Caco-2 (cell line): ENCODE results near the gene KLC4. TPM values are rescaled to one million over a fixed set of nuclear protein-coding genes. Genes with fewer than 3 reads are reported as not detected.

Experiments
- Bru-seq: library from RNA; stranded (reverse); fragments of 400-500 nt; gene quantifications from one replicate; lab custom pipeline; 2021; lab: Mats Ljungman, UMichigan
- BruChase-seq, 2 experiments: library from RNA; stranded (reverse); fragments of 400-500 nt; gene quantifications; one replicate each; lab custom pipeline; 2021; lab: Mats Ljungman, UMichigan
- BruUV-seq: library from RNA; stranded (reverse); fragments of 400-500 nt; replicated peaks from 2 replicates; lab custom pipeline; 2021; lab: Mats Ljungman, UMichigan
- CTCF ChIA-PET: fragments of 300-600 bp; sonication (Branson Sonifier 250); formaldehyde crosslinking; loops from one replicate; lab custom pipeline; 2022; ENCODE audit warnings: antibody characterized with exemption; lab: Charles Lee
- POLR2A ChIA-PET: fragments of 300-600 bp; sonication (Branson Sonifier 250); formaldehyde crosslinking; loops from one replicate; lab custom pipeline; 2022; ENCODE audit warnings: antibody characterized with exemption; lab: Charles Lee
- DNase-seq, 2 experiments: peaks; one replicate each; pipeline versions ENCODE4 v3.0.0 to v3.0.0-alpha.2; 2020 to 2022
- H3K27me3 ChIP-seq: replicated peaks from 2 replicates; pipeline ENCODE4 v1.6.0; 2011; ENCODE audit warnings: low read length; ENCODE audit not compliant: control insufficient read depth, insufficient read depth
- H3K36me3 ChIP-seq: 2 replicates; pipeline ENCODE4 v1.5.1; 2011; ENCODE audit warnings: low read length; ENCODE audit not compliant: control insufficient read depth, insufficient read depth
- H3K4me1 ChIP-seq: fragments of 250-450 bp; sonication (Bioruptor Pico); 2 replicates; pipeline ENCODE4 v1.5.1; 2020; ENCODE audit warnings: mild to moderate bottlenecking
- H3K4me3 ChIP-seq: 2 replicates; pipeline ENCODE4 v1.5.1; 2011; ENCODE audit warnings: low read depth, mild to moderate bottlenecking, control low read depth, low read length
- H3K9me3 ChIP-seq: fragments of 250-450 bp; sonication (Bioruptor Pico); 2 replicates; pipeline ENCODE4 v1.5.1; 2020; ENCODE audit warnings: mild to moderate bottlenecking, moderate library complexity
- H3K27ac Mint-ChIP-seq: one replicate; pipeline ENCODE4 v1.8.0; 2022; ENCODE audit warnings: mixed read lengths; ENCODE audit not compliant: unreplicated experiment
- H3K27me3 Mint-ChIP-seq: one replicate; pipeline ENCODE4 v1.8.0; 2022; ENCODE audit warnings: mixed read lengths; ENCODE audit not compliant: insufficient read depth, unreplicated experiment
- H3K36me3 Mint-ChIP-seq: one replicate; pipeline ENCODE4 v1.8.0; 2022; ENCODE audit warnings: mild to moderate bottlenecking, mixed read lengths; ENCODE audit not compliant: insufficient read depth, unreplicated experiment
- H3K4me1 Mint-ChIP-seq: one replicate; pipeline ENCODE4 v1.8.0; 2022; ENCODE audit warnings: low read depth, mixed read lengths; ENCODE audit not compliant: unreplicated experiment
- H3K4me3 Mint-ChIP-seq: one replicate; pipeline ENCODE4 v1.8.0; 2022; ENCODE audit warnings: mild to moderate bottlenecking, moderate library complexity, mixed read lengths; ENCODE audit not compliant: unreplicated experiment
- H3K9me3 Mint-ChIP-seq: one replicate; pipeline ENCODE4 v1.8.0; 2022; ENCODE audit warnings: mixed read lengths; ENCODE audit not compliant: unreplicated experiment
- CTCF ChIP-seq, 2 experiments: fragments of 200-600 bp in 1 of 2; IDR thresholded peaks; 1 replicate in 1 of 2; 2 replicates in 1 of 2; pipeline versions ENCODE4 v1.5.1 to v1.8.0; 2011 to 2022; ENCODE audit warnings: antibody characterized with exemption in 1 of 2, control low read depth in 1 of 2, inconsistent platforms in 1 of 2, low read depth in 1 of 2, low read length in 1 of 2, mild to moderate bottlenecking in 1 of 2, moderate library complexity in 1 of 2; ENCODE audit not compliant: insufficient read depth in 1 of 2, severe bottlenecking in 1 of 2, unreplicated experiment in 1 of 2
- intact Hi-C: fragments of 100-400 bp; cut with micrococcal nuclease; formaldehyde crosslinking; loops from one replicate; pipeline ENCODE4 v1.10.0; 2022; ENCODE audit not compliant: unreplicated experiment
- long read RNA-seq: library from polyadenylated mRNA; stranded (forward); transcript quantifications from one replicate; pipeline ENCODE4 v2.0.0, GENCODE V29; 2022
- total RNA-seq: library from RNA; stranded (reverse); gene quantifications from 2 replicates; pipeline ENCODE4 v1.2.3, GENCODE V29; 2022

The KLC4 gene
- total RNA-seq (47.7 and 52.7 TPM in 2 replicates), Bru-seq, nascent RNA (percentile 61 among the genes with signal in this experiment), BruChase-seq, experiment 1, labeled RNA remaining after a 2-hour chase (percentile 63 among the genes with signal in this experiment), BruChase-seq, experiment 2, labeled RNA remaining after a 6-hour chase (percentile 58 among the genes with signal in this experiment)
- long read RNA-seq, transcript KLC4-202 (16 exons, 2,404 nt), result major isoform, 20 of 66 reads
- long read RNA-seq, partial matches to known transcripts, result 36 of 66 reads
- long read RNA-seq, other reads (novel, unspliced or antisense), result 6 of 66 reads

GRCh38 chr6:43059168-43060033 lies at the start of gene KLC4, which contains the start of gene MRPL2:
Gene KLC4 (plus strand): TSS chr6:43059631. CDS start chr6:43061336, 1,705 bp downstream.
Gene MRPL2 (minus strand): TSS chr6:43059434. CDS start chr6:43059381, 53 bp downstream.
- no TSS peak for BruUV-seq
- intact Hi-C loops, result loop anchor here (1.0 kb wide), 3 partner anchors 31 to 112 kb away; partner anchors contain the start of genes KLHDC3 and SRF
- H3K9me3 Mint-ChIP-seq, result no peaks in the 10 kb centered on the region

GRCh38 chr6:43011207-43011606 lies 48.2 kb upstream of the KLC4 start:
- Mint-ChIP-seq H3K27ac (no peak overlapping the region), H3K27me3 (no peaks in the 10 kb centered on the region), H3K9me3 (no peaks in the 10 kb centered on the region), H3K4me1 (peaks cover 21% of the 10 kb centered on the region), H3K36me3 (peaks cover 55% of the 10 kb centered on the region), H3K4me3 (no peak overlapping the region)
- Histone ChIP-seq H3K4me3 (no peak overlapping the region), H3K27me3 (no peaks in the 10 kb centered on the region), H3K9me3 (no peaks in the 10 kb centered on the region), H3K4me1 (0 out of 2 replicates have a peak, but pooled peaks cover 4% of the 10 kb centered on the region), H3K36me3 (peaks cover 3% of the 10 kb centered on the region)
- POLR2A ChIA-PET, result no interaction called here
- no peak for DNase-seq
- intact Hi-C loops, result no loop called here
- no peak for TF ChIP-seq CTCF (IDR thresholded peaks at IDR 0.05; ENCODE audit: insufficient read depth in 1 of 2, low read depth in 1 of 2, low read length in 1 of 2, severe bottlenecking in 1 of 2, unreplicated experiment in 1 of 2)
- BruUV-seq, result no TSS peak
- CTCF ChIA-PET, result interaction anchor here (0.6 kb wide), 1 partner anchor 478 kb away, joined by 3 read pairs; no protein-coding TSS in a partner anchor

More at GRCh38 chr6:43059168-43060033, at the start of gene KLC4, which contains the start of gene MRPL2:
- ChIA-PET CTCF (interaction anchor here (0.5 to 1.3 kb wide), 10 partner anchors 27 to 495 kb away, joined by 3 to 8 read pairs (median 3); partner anchors contain the start of gene RRP36), POLR2A (interaction anchor here (0.5 to 2.4 kb wide), 16 partner anchors 14 to 358 kb away, joined by 3 to 22 read pairs (median 4); partner anchors contain the start of genes CNPY3, CUL9, KLHDC3 and MEA1)
- Histone ChIP-seq H3K4me3 (peak within 1 kb of the TSS; percentile 80), H3K27me3 (no peaks in the 10 kb centered on the region), H3K9me3 (no peaks in the 10 kb centered on the region), H3K36me3 (peaks cover 2% of the 10 kb centered on the region; the same call in 1 of the 2 replicates), H3K4me1 (peaks cover 29% of the 10 kb centered on the region)
- peak; percentile 96 to 98 for DNase-seq
- H3K27ac Mint-ChIP-seq, result peak within 1 kb of the TSS; percentile 82
- H3K4me3 Mint-ChIP-seq, result peak within 1 kb of the TSS; percentile 88
- H3K36me3 Mint-ChIP-seq, result peaks cover 55% of the 10 kb centered on the region
- H3K27me3 Mint-ChIP-seq, result no peaks in the 10 kb centered on the region
- H3K4me1 Mint-ChIP-seq, result peaks cover 34% of the 10 kb centered on the region
- TF ChIP-seq CTCF (IDR thresholded peaks at IDR 0.05; ENCODE audit: insufficient read depth in 1 of 2, low read depth in 1 of 2, low read length in 1 of 2, severe bottlenecking in 1 of 2, unreplicated experiment in 1 of 2), result no peak
